BLaER1 (cell line): ENCODE measurements around the gene COQ5.
"Not testable (repeated sequence)": the region's sequence is repeated elsewhere in the genome, so short reads cannot be mapped to it uniquely, and the experiment has no call there.

Source experiments
- H3K27ac ChIP-seq: shearing (Covaris generic); formaldehyde crosslinking; 2 replicates; pipeline ENCODE4 v1.8.1; 2022
- H3K27me3 ChIP-seq: shearing (Covaris generic); formaldehyde crosslinking; 2 replicates; pipeline ENCODE4 v1.8.1; 2022
- H3K36me3 ChIP-seq: shearing (Covaris generic); formaldehyde crosslinking; 2 replicates; pipeline ENCODE4 v1.8.1; 2022
- H3K4me1 ChIP-seq: shearing (Covaris generic); formaldehyde crosslinking; 2 replicates; pipeline ENCODE4 v1.8.1; 2022
- H3K4me2 ChIP-seq: shearing (Covaris generic); formaldehyde crosslinking; 2 replicates; pipeline ENCODE4 v1.8.1; 2022
- H3K4me3 ChIP-seq: shearing (Covaris generic); formaldehyde crosslinking; 2 replicates; pipeline ENCODE4 v1.8.1; 2022
- H3K9ac ChIP-seq: shearing (Covaris generic); formaldehyde crosslinking; 2 replicates; pipeline ENCODE4 v1.8.1; 2022
- H3K9me3 ChIP-seq: shearing (Covaris generic); formaldehyde crosslinking; 2 replicates; pipeline ENCODE4 v1.8.1; 2022
- H4K20me1 ChIP-seq: shearing (Covaris generic); formaldehyde crosslinking; 2 replicates; pipeline ENCODE4 v1.8.1; 2022
- Cebpa-rat ChIP-seq: shearing (Covaris generic); IDR thresholded peaks from 2 replicates; pipeline ENCODE4 v1.8.1; 2022

The COQ5 gene

DNA sequence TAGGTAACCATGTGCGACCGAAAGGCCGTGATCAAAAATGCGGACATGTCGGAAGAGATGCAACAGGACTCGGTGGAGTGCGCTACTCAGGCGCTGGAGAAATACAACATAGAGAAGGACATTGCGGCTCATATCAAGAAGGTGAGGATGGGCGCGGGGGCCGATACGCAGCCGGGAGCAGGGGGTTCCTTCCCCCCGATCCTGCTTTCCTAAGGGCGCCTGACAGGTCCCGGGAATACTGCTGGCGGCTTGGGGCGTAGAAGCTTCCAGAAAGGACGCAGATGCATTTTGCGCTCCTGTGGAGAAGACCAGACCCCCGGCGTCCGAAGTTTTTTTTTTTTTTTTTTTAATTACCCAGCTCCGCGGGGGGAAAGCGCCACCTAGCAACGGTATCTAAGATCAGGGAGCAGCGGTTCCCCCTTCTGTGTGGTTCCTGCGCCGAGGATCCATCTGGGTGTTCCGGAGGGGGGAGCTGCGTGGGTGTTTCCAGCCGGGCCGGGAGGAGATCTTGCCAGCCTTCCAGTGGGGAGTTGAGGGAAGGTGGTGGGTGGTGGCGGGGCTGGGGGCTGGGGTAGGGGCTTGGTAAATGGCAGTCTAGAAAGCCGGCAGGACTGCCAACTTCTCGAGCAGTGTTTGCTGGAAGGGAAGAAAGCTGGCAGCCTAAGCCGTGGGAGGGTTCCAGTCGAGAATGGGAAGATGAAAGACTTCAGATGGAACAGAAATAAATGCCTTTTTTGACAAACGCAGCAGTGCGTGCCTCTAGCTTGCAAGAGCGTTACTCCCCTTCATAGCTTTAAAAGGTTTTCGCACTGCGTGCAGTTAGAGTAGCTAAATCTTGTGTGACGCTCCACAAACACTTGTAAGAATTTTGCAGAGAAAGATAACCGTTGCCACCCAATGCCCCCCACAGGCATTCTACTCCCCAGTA is 32.3 kb downstream of the COQ5 start:
- peaks cover 31% of the 10 kb centered on the region for H3K4me1 ChIP-seq
- H3K4me3 ChIP-seq, result peak overlapping the region; percentile 92
- H3K4me2 ChIP-seq, result peak overlapping the region; percentile 81
- H3K27me3 ChIP-seq, result no peaks in the 10 kb centered on the region
- no peak for TF ChIP-seq Cebpa-rat
- peaks cover 45% of the 10 kb centered on the region for H3K36me3 ChIP-seq
- H4K20me1 ChIP-seq, result peaks cover 52% of the 10 kb centered on the region
- H3K9me3 ChIP-seq, result no peaks in the 10 kb centered on the region
- peak overlapping the region; percentile 91 for H3K9ac ChIP-seq
- H3K27ac ChIP-seq, result peak overlapping the region; percentile 79

DNA sequence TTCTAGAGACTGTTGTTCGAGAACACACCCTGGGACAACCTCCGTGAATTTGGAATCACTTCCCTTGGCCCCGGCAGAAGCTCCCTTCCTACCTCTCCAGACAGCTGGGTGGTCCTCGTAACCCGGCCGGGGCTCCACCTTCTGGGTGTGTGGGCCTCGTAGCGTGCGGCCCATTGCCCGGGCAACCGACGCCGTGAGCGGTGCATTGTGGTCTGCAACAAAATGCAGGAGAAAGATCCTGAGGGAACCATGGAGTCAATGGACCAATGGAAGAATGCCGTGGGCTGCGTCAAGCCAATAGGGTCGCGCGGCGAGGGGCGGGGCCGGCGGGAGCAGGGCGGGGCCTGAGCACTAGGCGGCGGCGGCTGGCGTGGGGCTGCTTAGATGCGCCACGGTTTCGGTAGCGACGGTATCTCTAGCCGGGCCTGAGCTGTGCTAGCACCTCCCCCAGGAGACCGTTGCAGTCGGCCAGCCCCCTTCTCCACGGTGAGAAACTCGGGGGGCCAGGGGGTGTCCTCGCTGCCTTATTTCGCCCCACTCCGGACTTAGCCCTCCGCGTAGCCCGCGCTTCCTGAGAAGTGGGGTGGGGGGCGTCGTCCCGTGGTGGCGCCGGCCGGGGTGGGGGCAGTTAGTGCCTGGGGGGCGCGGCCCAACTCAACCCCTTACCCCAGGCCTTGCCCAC is 33.1 kb downstream of the COQ5 start, which contains the start of gene DYNLL1:
Gene DYNLL1, plus strand, starts transcription at position 383 of the 682 bp plus-strand sequence. CDS start 309 bp downstream, outside the sequence.
- peaks cover 43% of the 10 kb centered on the region for H4K20me1 ChIP-seq
- peak within 1 kb of the TSS; percentile 91 for H3K9ac ChIP-seq
- TF ChIP-seq Cebpa-rat, result no peak
- peak within 1 kb of the TSS; percentile 89 for H3K4me2 ChIP-seq
- H3K27ac ChIP-seq, result peak within 1 kb of the TSS; percentile 79
- H3K9me3 ChIP-seq, result no peaks in the 10 kb centered on the region
- H3K4me1 ChIP-seq, result peaks cover 31% of the 10 kb centered on the region
- H3K27me3 ChIP-seq, result no peaks in the 10 kb centered on the region
- peaks cover 45% of the 10 kb centered on the region for H3K36me3 ChIP-seq
- H3K4me3 ChIP-seq, result peak within 1 kb of the TSS; percentile 92

DNA sequence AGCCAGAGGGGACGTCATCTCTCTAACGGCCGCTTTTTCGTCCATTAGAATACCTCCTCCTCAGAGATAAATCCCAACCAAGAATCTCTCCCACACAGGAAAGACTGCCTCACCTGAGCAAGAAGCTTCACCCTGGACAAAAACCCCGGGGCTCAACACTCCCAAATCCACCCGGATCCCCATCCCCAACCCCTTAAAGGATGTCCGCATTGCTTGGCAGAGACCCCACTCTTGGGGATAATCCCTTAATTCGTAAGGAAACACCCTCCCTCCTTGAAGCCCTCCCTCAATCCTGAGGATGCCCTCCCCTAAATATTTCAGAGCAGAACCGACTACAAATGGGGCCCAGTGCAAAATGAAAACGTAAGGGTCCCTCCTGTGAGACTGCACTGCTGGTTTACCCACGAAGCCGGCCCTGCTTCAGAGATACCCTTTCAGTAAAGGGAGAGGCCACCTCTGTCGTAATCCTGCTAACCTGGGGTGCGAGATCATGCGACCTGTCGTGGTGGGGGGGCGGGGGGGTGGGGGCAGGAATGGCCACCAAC is 33.7 kb downstream of the COQ5 start:
- Histone ChIP-seq H3K36me3 (peaks cover 45% of the 10 kb centered on the region), H3K27ac (0 out of 2 replicates have a peak overlapping the region, but pooled peaks have one; percentile 53)

GRCh38 chr12:120490833-120491512 is 38.0 kb downstream of the COQ5 start:
- Histone ChIP-seq H3K9me3 (no peaks in the 10 kb centered on the region), H3K9ac (no peak overlapping the region), H3K36me3 (peaks cover 28% of the 10 kb centered on the region), H3K4me3 (no peak overlapping the region), H3K27me3 (no peaks in the 10 kb centered on the region), H3K4me2 (no peak overlapping the region), H3K27ac (no peak overlapping the region), H4K20me1 (no peaks in the 10 kb centered on the region), H3K4me1 (peaks cover 20% of the 10 kb centered on the region)
- no peak for TF ChIP-seq Cebpa-rat

More for the DNA sequence above, 33.7 kb downstream of the COQ5 start:
- TF ChIP-seq Cebpa-rat, result no peak
- Histone ChIP-seq H3K4me3 (peak overlapping the region; percentile 92), H3K27me3 (no peaks in the 10 kb centered on the region), H3K4me1 (peaks cover 31% of the 10 kb centered on the region), H3K9me3 (no peaks in the 10 kb centered on the region), H4K20me1 (peaks cover 40% of the 10 kb centered on the region), H3K4me2 (peak overlapping the region; percentile 89), H3K9ac (peak overlapping the region; percentile 63)

DNA sequence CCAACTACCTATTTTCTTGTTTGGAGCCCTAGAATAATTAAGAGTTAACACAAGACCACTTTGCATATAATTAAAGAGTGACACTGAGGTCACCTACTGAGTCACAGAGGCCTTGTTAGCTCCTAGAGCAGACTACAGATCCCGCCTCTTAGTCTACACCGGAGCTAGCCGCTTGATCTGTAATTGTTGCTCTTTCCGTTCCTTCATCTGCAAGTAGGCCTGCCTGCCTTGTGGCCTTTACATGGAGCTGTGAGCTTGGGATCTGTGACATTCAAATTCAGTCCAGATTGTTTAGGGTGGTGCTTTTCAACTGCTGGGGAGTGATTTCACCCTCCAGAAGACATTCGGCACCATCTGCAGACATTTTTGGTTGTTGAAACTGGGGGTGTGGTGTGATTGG is 38.6 kb downstream of the COQ5 start:
- H3K9me3 ChIP-seq, result no peaks in the 10 kb centered on the region
- no peak overlapping the region for H3K4me3 ChIP-seq
- H3K27ac ChIP-seq, result no peak overlapping the region
- no peaks in the 10 kb centered on the region for H4K20me1 ChIP-seq
- H3K27me3 ChIP-seq, result no peaks in the 10 kb centered on the region
- peaks cover 25% of the 10 kb centered on the region for H3K4me1 ChIP-seq
- H3K36me3 ChIP-seq, result peaks cover 28% of the 10 kb centered on the region
- no peak overlapping the region for H3K4me2 ChIP-seq
- H3K9ac ChIP-seq, result no peak overlapping the region
- TF ChIP-seq Cebpa-rat, result no peak

GRCh38 chr12:120489018-120489417 is 39.9 kb downstream of the COQ5 start:
- peaks cover 15% of the 10 kb centered on the region for H3K4me1 ChIP-seq
- H3K9me3 ChIP-seq, result no peaks in the 10 kb centered on the region
- peaks cover 28% of the 10 kb centered on the region for H3K36me3 ChIP-seq
- no peak for TF ChIP-seq Cebpa-rat
- H3K27ac ChIP-seq, result no peak overlapping the region
- H3K4me3 ChIP-seq, result no peak overlapping the region
- no peak overlapping the region for H3K9ac ChIP-seq
- no peaks in the 10 kb centered on the region for H3K27me3 ChIP-seq
- H4K20me1 ChIP-seq, result no peaks in the 10 kb centered on the region
- H3K4me2 ChIP-seq, result no peak overlapping the region

GRCh38 chr12:120488057-120488640 is 40.8 kb downstream of the COQ5 start:
- H3K4me1 ChIP-seq, result peaks cover 20% of the 10 kb centered on the region
- TF ChIP-seq Cebpa-rat, result no peak
- 0 out of 2 replicates have a peak overlapping the region, but pooled peaks have one; percentile 1 for H3K27ac ChIP-seq
- no peak overlapping the region for H3K9ac ChIP-seq
- H4K20me1 ChIP-seq, result no peaks in the 10 kb centered on the region
- H3K4me2 ChIP-seq, result no peak overlapping the region
- H3K9me3 ChIP-seq, result no peaks in the 10 kb centered on the region
- H3K36me3 ChIP-seq, result peaks cover 28% of the 10 kb centered on the region
- H3K4me3 ChIP-seq, result no peak overlapping the region
- H3K27me3 ChIP-seq, result no peaks in the 10 kb centered on the region

DNA sequence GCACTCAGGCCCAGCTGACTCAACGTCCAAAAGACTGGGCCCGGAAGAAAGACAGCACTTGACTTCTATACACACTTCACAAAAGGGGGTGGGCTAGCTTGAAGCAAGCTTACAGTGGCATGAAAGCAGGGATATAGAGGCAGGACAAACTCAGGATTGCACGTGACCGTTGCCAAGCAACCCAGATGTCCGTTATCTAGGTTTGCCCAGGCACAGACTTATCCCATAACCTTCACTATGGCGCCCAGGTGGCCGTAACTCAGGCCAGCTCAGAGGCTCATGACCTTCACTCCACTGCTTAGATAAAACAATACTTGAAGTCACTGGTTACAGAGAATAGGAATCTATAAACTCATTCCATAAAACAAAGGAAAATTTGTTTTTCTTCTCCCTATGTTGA is 41.4 kb downstream of the COQ5 start:
- not testable (repeated sequence) for H3K27me3 ChIP-seq, H3K9ac ChIP-seq, H3K27ac ChIP-seq

More for the DNA sequence above, 41.4 kb downstream of the COQ5 start:
- H3K9me3 ChIP-seq, H3K4me3 ChIP-seq, H3K4me2 ChIP-seq, H4K20me1 ChIP-seq: not testable (repeated sequence)
- peaks cover 20% of the 10 kb centered on the region for H3K4me1 ChIP-seq
- H3K36me3 ChIP-seq, result peaks cover 33% of the 10 kb centered on the region
